Measurements from ENCODE around the gene IL1RL2. TPM values are rescaled to one million over a fixed set of nuclear protein-coding genes. Genes with fewer than 3 reads are reported as not detected.

Gene IL1RL2
- total RNA-seq, 1 donor from 2014 or later, result not detected

DNA sequence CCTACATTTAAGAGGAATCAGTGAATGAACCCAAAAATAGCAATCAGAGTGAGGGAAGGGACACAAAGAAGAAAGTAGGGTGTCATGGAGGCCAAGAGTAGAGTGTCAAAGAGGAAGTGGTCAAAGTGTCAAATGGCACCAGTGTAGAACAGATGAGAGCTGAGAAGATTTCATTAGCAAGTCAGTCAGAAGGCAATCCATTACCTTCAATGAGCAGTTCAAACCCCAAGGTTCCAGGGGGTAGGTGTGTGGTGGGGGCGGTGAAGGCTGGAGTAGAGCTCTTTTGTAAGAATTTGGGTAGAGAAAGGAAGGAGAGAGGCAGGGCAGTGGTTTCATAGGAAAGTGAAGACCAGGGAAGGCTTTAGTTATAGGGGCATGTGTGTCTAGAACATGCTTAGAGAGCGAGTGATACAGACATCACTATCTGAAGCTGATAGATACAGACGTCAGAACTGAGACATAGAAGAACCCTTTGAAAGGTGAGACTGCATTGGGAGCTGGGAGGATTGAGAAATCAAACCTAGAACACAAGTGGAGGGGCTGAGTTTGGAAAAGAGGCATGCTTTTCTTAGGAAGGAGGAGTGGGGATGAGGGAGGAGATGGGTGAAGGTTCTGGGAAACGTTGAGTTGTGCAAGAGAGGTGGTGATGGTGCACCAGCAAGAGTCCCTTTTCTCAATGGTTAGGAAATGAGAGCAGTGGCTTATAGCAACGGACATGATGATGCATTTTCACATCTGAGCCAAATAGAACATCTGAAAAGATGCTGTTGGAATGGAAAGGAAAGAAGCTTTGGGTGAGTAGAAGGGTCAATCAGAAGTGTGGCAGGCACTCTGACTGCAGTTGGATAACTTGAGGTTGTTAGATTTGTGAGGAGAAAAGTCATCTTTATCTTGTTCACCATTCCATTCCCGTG lies 75.7 kb downstream of the IL1RL2 start:
- intact Hi-C loops (cut with micrococcal nuclease), result no loop called here

GRCh38 chr2:102264952-102265351 lies 78.1 kb downstream of the IL1RL2 start:
- intact Hi-C loops (cut with micrococcal nuclease), result no loop called here

DNA sequence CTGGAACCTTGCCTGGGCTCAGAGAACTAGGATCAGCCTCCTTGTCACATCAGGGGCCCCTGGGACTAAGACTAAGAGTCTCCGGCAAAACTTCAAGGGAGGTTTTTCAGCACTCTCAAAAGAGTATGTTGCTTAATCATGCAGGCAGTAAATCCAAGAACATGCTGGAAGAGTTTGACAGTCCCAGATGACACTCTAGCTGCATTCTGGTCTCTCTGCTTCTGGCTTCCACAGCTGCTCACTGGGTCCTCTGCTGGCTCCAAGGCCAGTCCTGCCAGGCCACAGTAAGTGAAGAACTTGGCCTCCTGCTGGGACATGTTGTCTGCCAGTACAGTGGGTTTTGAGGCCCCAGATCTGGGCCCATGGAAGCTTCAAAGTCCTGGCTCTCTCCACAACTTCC lies 79.4 kb downstream of the IL1RL2 start:
- intact Hi-C loops (cut with micrococcal nuclease), result no loop called here

DNA sequence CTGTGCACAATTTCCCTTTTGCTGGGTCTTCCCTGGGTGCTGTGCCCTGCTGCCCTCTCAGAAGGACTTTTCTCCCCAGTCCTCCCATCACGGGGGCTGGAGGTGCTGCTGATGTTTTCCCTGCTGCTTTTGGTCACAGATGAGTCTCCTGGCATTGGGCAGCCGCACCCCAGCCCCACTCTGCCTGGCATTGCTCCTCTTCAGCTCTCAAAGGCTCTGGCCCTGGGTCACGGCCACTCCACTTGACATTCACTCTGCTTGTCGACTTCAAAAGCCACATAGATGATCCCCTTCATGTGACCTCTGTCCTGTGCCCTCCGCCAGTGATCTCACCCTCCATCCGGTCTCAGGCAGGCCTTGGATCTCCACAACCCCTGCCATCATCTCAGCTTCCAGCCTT lies 81.0 kb downstream of the IL1RL2 start:
- intact Hi-C loops (cut with micrococcal nuclease), result no loop called here

GRCh38 chr2:102268510-102269199 lies 81.8 kb downstream of the IL1RL2 start:
- intact Hi-C loops (cut with micrococcal nuclease), result no loop called here

DNA sequence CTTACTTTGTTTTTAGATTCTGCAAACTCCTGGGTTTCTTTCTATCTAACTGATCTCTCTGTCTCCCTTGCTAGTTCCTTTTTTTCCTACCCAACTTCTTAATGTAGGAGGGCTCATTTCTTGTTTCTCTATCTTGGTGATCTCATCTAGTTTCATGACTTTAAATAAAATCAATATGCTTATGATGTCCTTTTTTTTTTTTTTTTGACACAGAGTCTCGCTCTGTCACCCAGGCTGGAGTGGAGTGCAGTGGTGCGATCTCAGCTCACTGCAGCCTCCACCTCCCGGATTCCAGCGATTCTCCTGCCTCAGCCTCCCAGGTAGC lies 82.3 kb downstream of the IL1RL2 start:
- intact Hi-C loops (cut with micrococcal nuclease), result no loop called here

- intact Hi-C loops (cut with micrococcal nuclease), result loop anchor here (5.0 kb wide), 1 partner anchor 40 kb away; the partner anchor contains the start of gene IL1RL1
These were observed 85.0 kb downstream of the IL1RL2 start for GRCh38 chr2:102271844-102272243.

DNA sequence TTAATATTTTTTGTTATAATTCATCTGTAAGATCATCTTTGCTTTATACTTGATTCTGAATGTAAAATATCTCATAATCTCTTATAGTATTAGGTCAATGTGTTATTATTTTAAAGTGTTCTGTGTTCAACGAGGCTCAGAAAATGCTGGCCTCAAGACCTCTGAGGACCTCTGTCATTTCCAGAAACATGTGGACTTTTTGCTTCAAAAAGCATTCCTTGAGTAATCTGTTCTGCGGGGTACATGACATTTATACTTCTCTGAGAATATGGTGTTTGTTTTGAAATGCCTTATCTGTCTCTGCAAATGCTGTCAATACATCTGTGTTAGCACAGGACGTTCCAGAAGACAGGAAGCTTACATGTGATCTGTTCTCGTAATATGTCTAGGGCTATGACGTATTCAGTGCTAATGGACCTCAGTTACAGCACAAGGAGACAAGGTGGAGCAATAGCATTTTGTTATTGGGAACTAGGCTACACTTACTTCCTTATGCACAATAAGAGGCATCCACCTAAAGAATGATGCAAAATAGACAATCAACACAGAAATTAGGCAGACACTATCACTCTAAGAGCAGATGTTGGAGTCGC lies 86.9 kb downstream of the IL1RL2 start:
- intact Hi-C loops (cut with micrococcal nuclease), result loop anchor here (5.0 kb wide), 1 partner anchor 39 kb away; the partner anchor contains the start of gene IL1RL1

DNA sequence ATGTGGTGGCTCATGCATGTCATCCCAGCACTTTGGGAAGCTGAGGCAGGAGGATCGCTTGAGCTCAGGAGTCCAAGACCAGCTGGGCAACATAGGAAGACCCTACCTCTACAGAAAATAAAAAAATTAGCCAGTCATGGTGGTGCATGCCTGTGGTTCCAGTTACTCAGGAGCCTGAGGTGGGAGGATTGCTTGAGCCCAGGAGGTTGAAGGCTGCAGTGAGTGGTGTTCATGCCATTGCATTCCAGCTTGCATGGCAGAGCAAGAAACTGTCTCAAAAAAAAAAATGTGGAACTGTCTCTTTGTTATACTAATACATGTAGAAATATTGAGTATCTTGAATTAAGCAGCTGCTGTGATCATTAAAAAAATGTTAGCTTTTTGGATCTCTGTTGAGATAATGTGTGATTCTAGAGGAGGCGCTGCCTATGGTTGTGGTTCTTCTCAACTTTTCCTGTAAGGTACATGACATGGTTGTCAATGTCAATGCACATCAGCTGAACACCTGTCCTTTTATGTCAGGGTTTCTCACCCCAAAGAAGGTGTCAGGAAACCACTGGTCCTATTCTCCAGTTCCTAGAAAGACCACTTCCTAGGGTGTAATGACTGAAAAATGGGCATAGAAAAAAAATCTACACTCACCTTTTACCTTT lies 89.9 kb downstream of the IL1RL2 start:
- intact Hi-C loops (cut with micrococcal nuclease), result no loop called here

DNA sequence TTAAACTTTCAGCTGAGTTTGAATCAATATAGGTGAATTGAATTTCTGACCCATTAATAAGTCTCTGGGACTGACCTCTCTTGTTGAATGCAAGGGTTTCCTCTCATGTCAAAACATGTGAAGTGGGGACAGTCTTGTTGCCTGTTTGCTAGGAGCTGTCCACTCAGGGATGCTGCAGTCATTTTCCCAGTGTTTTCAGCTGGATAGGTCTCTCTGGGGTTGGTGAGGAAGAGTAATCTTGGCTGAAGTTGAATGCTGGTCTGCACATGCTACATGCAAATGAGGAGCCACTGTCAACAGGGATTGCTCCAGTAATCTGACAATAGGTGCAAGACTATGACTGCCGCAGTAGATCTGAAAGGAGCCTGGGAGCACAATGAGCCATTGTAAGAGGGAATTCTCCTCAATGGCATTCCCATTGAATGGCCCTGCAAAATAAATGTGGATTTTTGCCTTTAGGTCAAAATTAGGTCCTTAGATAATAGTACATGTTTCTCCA lies 90.4 kb downstream of the IL1RL2 start:
- intact Hi-C loops (cut with micrococcal nuclease), result no loop called here

DNA sequence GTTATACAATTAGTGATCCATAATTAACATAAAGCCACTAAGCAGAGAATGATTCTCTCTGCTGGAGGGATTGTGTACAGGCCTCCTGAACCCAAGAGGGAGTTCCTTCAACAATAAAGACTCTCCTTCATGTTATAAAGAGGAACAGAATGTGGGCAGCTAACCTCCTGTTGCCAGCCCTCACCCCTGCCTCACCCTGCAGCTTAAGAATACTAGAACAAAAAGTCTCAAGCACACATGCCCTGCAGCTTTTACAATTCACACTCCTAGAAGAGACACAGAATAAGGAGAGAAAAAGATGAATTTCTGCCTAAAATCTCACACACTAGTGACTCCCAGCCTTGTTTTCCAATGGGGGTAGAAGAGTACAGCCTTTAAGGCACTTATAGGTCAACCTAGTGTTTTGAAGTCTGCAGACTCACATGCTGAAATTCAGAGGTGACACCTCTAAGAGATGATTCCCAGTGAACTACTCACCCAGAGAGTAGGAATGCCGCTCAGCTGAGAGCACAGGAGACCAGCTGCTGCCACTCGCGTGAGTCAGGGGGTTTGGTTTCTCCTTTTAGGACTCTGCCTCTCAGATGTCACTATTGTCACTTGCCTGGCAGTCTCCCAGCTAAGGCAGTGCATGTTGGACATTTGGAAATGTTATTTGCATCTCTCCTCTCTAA lies 92.0 kb downstream of the IL1RL2 start:
- intact Hi-C loops (cut with micrococcal nuclease), result no loop called here

- intact Hi-C loops (cut with micrococcal nuclease), result no loop called here
These were observed 92.5 kb downstream of the IL1RL2 start for GRCh38 chr2:102279391-102279735.

DNA sequence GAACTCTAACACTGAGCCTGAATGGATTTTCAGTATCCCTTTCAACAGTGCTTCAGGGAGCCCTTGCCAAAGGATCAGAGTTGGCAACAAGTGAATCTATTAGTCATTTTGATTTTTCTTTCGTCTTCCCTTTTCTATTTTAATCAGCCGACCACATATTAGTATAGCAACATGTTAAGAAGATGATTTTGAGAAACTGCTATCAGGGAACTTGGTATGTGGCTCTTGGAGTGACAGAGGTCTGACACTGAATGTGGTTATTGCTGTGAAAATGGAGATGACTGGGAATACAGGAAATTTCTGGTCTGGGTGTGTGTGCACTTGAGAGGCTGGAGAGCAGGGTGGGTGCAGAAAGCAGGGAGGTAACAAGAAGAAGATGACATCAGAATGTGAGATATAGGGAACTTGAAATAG lies 95.9 kb downstream of the IL1RL2 start:
- intact Hi-C loops (cut with micrococcal nuclease), result no loop called here

GRCh38 chr2:102283996-102284395 lies 97.2 kb downstream of the IL1RL2 start:
- intact Hi-C loops (cut with micrococcal nuclease), result no loop called here

- intact Hi-C loops (cut with micrococcal nuclease), result no loop called here
These were observed 97.8 kb downstream of the IL1RL2 start for GRCh38 chr2:102284611-102285010.

- intact Hi-C loops (cut with micrococcal nuclease), result no loop called here
These were observed 98.5 kb downstream of the IL1RL2 start for GRCh38 chr2:102285368-102285767.

GRCh38 chr2:102286041-102286440 lies 99.2 kb downstream of the IL1RL2 start:
- intact Hi-C loops (cut with micrococcal nuclease), result no loop called here

GRCh38 chr2:102289129-102289528 lies 102.3 kb downstream of the IL1RL2 start:
- intact Hi-C loops (cut with micrococcal nuclease), result no loop called here
